ENCODE measurements around the gene PLAU. TPM values are rescaled to one million over a fixed set of nuclear protein-coding genes. Genes with fewer than 3 reads are reported as not detected.

The PLAU gene
- total and polyA plus RNA-seq, 9 of the 15 experiments (the other 6 are each of a cell fraction or from before 2014, with no cell fraction given), result 2.1 to 16.9 (median 3.3) TPM

GRCh38 chr10:73910401-73910763, 550 bp upstream of the PLAU start (continued):
- 0 out of 2 replicates have a peak, but pooled peaks have one; percentile 22 for TF ChIP-seq TCF7 (IDR thresholded peaks at IDR 0.05; ENCODE audit: borderline replicate concordance)
- no peak for TF ChIP-seq HNRNPUL1 (IDR thresholded peaks at IDR 0.05; ENCODE audit: low read length)
- TF ChIP-seq TAF7 (tag; IDR thresholded peaks at IDR 0.05), result no peak
- no peak for TF ChIP-seq ZBTB11 (CRISPR knock-in tag; IDR thresholded peaks at IDR 0.05)
- TF ChIP-seq ZBTB8A (IDR thresholded peaks at IDR 0.05; ENCODE audit: partially characterized antibody), result no peak
- TF ChIP-seq MECOM (CRISPR knock-in tag; IDR thresholded peaks at IDR 0.05), result no peak
- peak; percentile 24 to 29 (median 25); a peak in 3 of 6 replicates for TF ChIP-seq CTCF (IDR thresholded peaks at IDR 0.05 in 2 of 3, conservative IDR thresholded peaks at IDR 0.05 in 1 of 3; ENCODE audit: insufficient read depth in 2 of 3, low read depth in 1 of 3, low read length in 3 of 3)
- TF ChIP-seq RBM17 (IDR thresholded peaks at IDR 0.05; ENCODE audit: borderline replicate concordance, low read depth, low read length), result no peak
- no peak for TF ChIP-seq ZBTB33 (CRISPR knock-in tag; IDR thresholded peaks at IDR 0.05)
- TF ChIP-seq TRIM25 (IDR thresholded peaks at IDR 0.05; ENCODE audit: borderline replicate concordance), result no peak
- TF ChIP-seq KDM1A (IDR thresholded peaks at IDR 0.05), result peak in 1 of 2 experiments; percentile 50; a peak in 2 of 4 replicates
- peak; percentile 64 for TF ChIP-seq CBFA2T3 (IDR thresholded peaks at IDR 0.05)
- 0 out of 2 replicates have a peak, but pooled peaks have one; percentile 68 for TF ChIP-seq HIVEP1 (CRISPR knock-in tag; IDR thresholded peaks at IDR 0.05)
- no peak for TF ChIP-seq ARID3A (IDR thresholded peaks at IDR 0.05; ENCODE audit: borderline replicate concordance, low read depth, low read length)
- TF ChIP-seq CBFB (CRISPR knock-in tag; IDR thresholded peaks at IDR 0.05), result 0 out of 2 replicates have a peak, but pooled peaks have one; percentile 40
- TF ChIP-seq MCM3 (IDR thresholded peaks at IDR 0.05), result no peak
- TF ChIP-seq ZNF695 (CRISPR knock-in tag; IDR thresholded peaks at IDR 0.05), result no peak
- 0 out of 2 replicates have a peak, but pooled peaks have one; percentile 36 for TF ChIP-seq ZNF212 (CRISPR knock-in tag; IDR thresholded peaks at IDR 0.05)

Measured in K562 (cell line).